ENCODE measurements around the gene SCUBE2. TPM values are rescaled to one million over a fixed set of nuclear protein-coding genes. Genes with fewer than 3 reads are reported as not detected.
"Not testable (repeated sequence)": the region's sequence is repeated elsewhere in the genome, so short reads cannot be mapped to it uniquely, and the experiment has no call there.

SCUBE2 gene
- total RNA-seq, 1 experiment from 2014 or later, result 1.9 TPM

DNA sequence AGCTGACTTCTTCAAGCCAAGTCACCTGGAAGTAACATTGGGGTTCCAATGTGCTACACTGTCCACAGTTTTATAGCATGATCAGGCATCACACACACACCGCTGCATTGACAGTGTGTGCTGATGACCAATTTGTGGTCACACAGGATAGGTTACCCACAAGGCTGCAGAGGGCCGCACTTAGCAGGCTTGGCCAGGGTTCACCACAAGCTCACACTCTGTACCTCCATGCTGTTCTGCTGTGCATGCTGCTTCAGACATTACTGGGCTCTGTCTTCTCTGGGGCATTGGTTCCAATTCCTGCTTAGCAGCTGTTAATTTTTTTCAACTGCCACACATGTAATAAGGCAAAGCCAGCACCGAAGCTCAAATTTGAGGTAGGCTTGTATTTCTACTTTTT, 76.6 kb downstream of the SCUBE2 start (continued):
- TF ChIP-seq, protein P1, sequence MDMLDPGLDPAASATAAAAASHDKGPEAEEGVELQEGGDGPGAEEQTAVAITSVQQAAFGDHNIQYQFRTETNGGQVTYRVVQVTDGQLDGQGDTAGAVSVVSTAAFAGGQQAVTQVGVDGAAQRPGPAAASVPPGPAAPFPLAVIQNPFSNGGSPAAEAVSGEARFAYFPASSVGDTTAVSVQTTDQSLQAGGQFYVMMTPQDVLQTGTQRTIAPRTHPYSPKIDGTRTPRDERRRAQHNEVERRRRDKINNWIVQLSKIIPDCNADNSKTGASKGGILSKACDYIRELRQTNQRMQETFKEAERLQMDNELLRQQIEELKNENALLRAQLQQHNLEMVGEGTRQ (CRISPR knock-in tag; IDR thresholded peaks at IDR 0.05), result no peak
- TF ChIP-seq, protein P2, sequence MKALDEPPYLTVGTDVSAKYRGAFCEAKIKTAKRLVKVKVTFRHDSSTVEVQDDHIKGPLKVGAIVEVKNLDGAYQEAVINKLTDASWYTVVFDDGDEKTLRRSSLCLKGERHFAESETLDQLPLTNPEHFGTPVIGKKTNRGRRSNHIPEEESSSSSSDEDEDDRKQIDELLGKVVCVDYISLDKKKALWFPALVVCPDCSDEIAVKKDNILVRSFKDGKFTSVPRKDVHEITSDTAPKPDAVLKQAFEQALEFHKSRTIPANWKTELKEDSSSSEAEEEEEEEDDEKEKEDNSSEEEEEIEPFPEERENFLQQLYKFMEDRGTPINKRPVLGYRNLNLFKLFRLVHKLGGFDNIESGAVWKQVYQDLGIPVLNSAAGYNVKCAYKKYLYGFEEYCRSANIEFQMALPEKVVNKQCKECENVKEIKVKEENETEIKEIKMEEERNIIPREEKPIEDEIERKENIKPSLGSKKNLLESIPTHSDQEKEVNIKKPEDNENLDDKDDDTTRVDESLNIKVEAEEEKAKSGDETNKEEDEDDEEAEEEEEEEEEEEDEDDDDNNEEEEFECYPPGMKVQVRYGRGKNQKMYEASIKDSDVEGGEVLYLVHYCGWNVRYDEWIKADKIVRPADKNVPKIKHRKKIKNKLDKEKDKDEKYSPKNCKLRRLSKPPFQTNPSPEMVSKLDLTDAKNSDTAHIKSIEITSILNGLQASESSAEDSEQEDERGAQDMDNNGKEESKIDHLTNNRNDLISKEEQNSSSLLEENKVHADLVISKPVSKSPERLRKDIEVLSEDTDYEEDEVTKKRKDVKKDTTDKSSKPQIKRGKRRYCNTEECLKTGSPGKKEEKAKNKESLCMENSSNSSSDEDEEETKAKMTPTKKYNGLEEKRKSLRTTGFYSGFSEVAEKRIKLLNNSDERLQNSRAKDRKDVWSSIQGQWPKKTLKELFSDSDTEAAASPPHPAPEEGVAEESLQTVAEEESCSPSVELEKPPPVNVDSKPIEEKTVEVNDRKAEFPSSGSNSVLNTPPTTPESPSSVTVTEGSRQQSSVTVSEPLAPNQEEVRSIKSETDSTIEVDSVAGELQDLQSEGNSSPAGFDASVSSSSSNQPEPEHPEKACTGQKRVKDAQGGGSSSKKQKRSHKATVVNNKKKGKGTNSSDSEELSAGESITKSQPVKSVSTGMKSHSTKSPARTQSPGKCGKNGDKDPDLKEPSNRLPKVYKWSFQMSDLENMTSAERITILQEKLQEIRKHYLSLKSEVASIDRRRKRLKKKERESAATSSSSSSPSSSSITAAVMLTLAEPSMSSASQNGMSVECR (CRISPR knock-in tag; IDR thresholded peaks at IDR 0.05; ENCODE audit: borderline replicate concordance), result no peak
- no peak for TF ChIP-seq ZNF121 (CRISPR knock-in tag; IDR thresholded peaks at IDR 0.05)

DNA sequence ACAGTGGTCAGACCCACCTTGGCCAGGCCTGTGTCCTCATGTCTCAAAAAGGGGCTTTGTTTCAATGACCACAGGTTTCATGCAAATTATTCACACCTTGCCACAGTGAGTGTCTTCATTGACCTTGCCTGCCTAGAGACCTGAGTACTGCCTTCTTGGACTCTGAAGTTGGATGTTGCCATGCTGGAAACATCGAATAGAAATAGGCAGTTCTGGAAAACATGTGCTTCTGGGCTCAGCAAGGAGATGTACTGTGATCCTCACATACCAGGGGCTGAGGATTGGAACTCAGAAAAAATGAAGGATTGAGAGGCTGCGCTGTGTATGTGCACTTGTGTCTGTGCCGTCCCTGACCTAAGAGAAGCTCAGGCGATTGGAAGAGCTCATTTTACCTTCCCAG, 78.0 kb downstream of the SCUBE2 start:
- DNase-seq (ENCODE audit: low spot score) (no peak), ATAC-seq (no peak)
- POLR2A ChIA-PET, result no interaction called here
- H3K9me3 Mint-ChIP-seq, result peaks cover 15% of the 10 kb centered on the region
- H3K4me1 Mint-ChIP-seq, result peaks cover 4% of the 10 kb centered on the region
- H3K27ac Mint-ChIP-seq, result no peak overlapping the region
- TF ChIP-seq ETV6 (CRISPR knock-in tag; IDR thresholded peaks at IDR 0.05) (no peak), NFYB (CRISPR knock-in tag; conservative IDR thresholded peaks at IDR 0.05; ENCODE audit: low read depth) (no peak), RELA (CRISPR knock-in tag; IDR thresholded peaks at IDR 0.05; ENCODE audit: borderline replicate concordance) (no peak), ZNF671 (CRISPR knock-in tag; IDR thresholded peaks at IDR 0.05) (no peak), FOXK1 (CRISPR knock-in tag; IDR thresholded peaks at IDR 0.05) (no peak), CREB1 (CRISPR knock-in tag; IDR thresholded peaks at IDR 0.05) (no peak)
- TF ChIP-seq, protein P3, sequence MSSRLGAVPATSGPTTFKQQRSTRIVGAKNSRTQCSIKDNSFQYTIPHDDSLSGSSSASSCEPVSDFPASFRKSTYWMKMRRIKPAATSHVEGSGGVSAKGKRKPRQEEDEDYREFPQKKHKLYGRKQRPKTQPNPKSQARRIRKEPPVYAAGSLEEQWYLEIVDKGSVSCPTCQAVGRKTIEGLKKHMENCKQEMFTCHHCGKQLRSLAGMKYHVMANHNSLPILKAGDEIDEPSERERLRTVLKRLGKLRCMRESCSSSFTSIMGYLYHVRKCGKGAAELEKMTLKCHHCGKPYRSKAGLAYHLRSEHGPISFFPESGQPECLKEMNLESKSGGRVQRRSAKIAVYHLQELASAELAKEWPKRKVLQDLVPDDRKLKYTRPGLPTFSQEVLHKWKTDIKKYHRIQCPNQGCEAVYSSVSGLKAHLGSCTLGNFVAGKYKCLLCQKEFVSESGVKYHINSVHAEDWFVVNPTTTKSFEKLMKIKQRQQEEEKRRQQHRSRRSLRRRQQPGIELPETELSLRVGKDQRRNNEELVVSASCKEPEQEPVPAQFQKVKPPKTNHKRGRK (CRISPR knock-in tag; IDR thresholded peaks at IDR 0.05; ENCODE audit: borderline replicate concordance), result no peak
- TF ChIP-seq, protein P4, sequence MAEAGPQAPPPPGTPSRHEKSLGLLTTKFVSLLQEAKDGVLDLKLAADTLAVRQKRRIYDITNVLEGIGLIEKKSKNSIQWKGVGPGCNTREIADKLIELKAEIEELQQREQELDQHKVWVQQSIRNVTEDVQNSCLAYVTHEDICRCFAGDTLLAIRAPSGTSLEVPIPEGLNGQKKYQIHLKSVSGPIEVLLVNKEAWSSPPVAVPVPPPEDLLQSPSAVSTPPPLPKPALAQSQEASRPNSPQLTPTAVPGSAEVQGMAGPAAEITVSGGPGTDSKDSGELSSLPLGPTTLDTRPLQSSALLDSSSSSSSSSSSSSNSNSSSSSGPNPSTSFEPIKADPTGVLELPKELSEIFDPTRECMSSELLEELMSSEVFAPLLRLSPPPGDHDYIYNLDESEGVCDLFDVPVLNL (CRISPR knock-in tag; IDR thresholded peaks at IDR 0.05; ENCODE audit: borderline replicate concordance, low read depth), result no peak
- H3K27me3 Mint-ChIP-seq (ENCODE audit: low read depth), result peaks cover 12% of the 10 kb centered on the region
- H3K36me3 Mint-ChIP-seq, result peaks cover 4% of the 10 kb centered on the region
- CTCF ChIA-PET, result interaction anchor here (1.6 to 5.8 kb wide), 2 partner anchors 125 to 522 kb away, joined by 3 to 88 read pairs; no protein-coding TSS in a partner anchor
- no peak overlapping the region for H3K4me3 Mint-ChIP-seq

DNA sequence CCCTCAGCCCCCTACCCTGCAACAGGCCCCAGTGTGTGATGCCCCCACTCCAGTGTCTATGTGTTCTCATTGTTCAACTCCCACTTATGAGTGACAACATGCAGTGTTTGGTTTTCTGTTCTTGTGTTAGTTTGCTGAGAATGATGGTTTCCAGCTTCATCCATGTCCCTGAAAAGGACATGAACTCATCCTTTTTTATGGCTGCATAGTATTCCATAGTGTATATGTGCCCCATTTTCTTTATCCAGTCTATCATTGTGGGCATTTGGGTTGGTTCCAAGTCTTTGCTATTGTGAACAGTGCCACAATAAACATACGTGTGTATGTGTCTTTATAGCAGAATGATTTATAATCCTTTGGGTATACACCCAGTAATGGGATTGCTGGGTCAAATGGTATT, 81.9 kb downstream of the SCUBE2 start:
- H3K27ac Mint-ChIP-seq; DNase-seq (ENCODE audit: low spot score); H3K4me3 Mint-ChIP-seq; H3K36me3 Mint-ChIP-seq; CTCF ChIA-PET; POLR2A ChIA-PET; ATAC-seq; H3K4me1 Mint-ChIP-seq: not testable (repeated sequence)
- H3K9me3 Mint-ChIP-seq, result peaks cover 15% of the 10 kb centered on the region
- peaks cover 50% of the 10 kb centered on the region for H3K27me3 Mint-ChIP-seq (ENCODE audit: low read depth)

DNA sequence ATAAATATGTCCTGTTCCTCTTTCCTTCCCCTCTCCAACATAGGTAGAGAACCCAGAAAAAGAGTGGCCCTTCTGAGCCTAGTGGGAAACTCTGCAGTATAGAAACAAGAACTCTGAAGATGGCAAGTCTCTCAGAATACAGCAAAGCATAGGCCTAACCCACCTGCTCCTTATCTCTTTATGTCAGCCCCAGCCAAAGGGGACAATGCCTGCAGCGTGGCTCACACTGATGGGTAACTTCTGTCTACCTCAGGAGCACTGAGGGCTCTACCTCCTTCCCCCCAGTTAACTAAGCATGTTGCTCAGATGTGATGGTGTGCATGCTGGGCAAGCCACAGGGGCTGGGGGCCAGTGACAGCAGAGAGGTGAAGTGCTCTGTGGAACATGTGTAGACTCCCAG, 82.7 kb downstream of the SCUBE2 start:
- CTCF ChIA-PET, result no interaction called here
- Mint-ChIP-seq H3K9me3 (peaks cover 15% of the 10 kb centered on the region), H3K27ac (no peak overlapping the region), H3K27me3 (ENCODE audit: low read depth) (peaks cover 55% of the 10 kb centered on the region), H3K4me3 (no peak overlapping the region), H3K4me1 (peaks cover 8% of the 10 kb centered on the region), H3K36me3 (peaks cover 4% of the 10 kb centered on the region)
- DNase-seq (ENCODE audit: low spot score) (no peak), ATAC-seq (no peak)
- POLR2A ChIA-PET, result no interaction called here
- no peak for TF ChIP-seq ZNF317 (CRISPR knock-in tag; IDR thresholded peaks at IDR 0.05; ENCODE audit: borderline replicate concordance, low read depth)
- TF ChIP-seq SOX15 (CRISPR knock-in tag; IDR thresholded peaks at IDR 0.05), result no peak
- TF ChIP-seq, protein P5, sequence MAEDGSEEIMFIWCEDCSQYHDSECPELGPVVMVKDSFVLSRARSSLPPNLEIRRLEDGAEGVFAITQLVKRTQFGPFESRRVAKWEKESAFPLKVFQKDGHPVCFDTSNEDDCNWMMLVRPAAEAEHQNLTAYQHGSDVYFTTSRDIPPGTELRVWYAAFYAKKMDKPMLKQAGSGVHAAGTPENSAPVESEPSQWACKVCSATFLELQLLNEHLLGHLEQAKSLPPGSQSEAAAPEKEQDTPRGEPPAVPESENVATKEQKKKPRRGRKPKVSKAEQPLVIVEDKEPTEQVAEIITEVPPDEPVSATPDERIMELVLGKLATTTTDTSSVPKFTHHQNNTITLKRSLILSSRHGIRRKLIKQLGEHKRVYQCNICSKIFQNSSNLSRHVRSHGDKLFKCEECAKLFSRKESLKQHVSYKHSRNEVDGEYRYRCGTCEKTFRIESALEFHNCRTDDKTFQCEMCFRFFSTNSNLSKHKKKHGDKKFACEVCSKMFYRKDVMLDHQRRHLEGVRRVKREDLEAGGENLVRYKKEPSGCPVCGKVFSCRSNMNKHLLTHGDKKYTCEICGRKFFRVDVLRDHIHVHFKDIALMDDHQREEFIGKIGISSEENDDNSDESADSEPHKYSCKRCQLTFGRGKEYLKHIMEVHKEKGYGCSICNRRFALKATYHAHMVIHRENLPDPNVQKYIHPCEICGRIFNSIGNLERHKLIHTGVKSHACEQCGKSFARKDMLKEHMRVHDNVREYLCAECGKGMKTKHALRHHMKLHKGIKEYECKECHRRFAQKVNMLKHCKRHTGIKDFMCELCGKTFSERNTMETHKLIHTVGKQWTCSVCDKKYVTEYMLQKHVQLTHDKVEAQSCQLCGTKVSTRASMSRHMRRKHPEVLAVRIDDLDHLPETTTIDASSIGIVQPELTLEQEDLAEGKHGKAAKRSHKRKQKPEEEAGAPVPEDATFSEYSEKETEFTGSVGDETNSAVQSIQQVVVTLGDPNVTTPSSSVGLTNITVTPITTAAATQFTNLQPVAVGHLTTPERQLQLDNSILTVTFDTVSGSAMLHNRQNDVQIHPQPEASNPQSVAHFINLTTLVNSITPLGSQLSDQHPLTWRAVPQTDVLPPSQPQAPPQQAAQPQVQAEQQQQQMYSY (CRISPR knock-in tag; IDR thresholded peaks at IDR 0.05), result no peak
- TF ChIP-seq RORB (CRISPR knock-in tag; IDR thresholded peaks at IDR 0.05), result no peak
- no peak for TF ChIP-seq TEAD1 (CRISPR knock-in tag; IDR thresholded peaks at IDR 0.05)
- TF ChIP-seq, protein P6, sequence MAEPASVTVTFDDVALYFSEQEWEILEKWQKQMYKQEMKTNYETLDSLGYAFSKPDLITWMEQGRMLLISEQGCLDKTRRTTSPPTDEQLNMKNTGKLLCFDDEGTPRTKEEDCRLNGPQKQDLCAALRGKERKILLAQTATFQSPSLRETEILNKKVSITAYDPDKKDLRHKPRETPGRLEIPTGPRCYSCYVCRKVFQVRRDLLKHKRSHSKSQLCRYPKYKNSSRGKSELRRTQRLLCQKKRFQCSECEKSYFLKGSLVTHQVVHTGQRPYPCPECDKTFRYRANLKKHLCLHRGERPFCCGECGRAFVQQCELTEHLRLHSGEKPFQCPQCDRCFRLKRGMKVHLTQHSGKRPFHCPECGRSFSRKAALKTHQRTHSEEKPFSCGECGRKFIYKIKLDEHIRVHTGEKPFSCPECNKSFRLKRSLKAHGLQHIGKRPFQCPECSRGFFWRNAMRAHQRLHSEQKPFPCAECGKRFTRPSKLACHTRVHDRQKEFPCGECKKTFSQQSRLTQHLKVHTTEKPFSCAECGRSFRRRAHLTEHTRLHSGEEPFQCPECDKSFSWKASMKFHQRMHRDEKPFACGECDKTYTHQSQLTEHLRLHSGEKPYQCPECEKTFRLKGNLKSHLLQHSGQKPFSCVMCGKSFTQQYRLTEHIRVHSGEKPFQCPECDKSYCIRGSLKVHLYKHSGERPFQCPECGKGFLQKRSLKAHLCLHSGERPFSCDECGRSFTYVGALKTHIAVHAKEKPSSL (CRISPR knock-in tag; conservative IDR thresholded peaks at IDR 0.05), result no peak

All from WTC11 (cell line).